Adrenal gland (tissue), 12 donors: ENCODE measurements around the gene HYI. TPM values are rescaled to one million over a fixed set of nuclear protein-coding genes. Genes with fewer than 3 reads are reported as not detected.

Experiments used
- DNase-seq, 7 donors: peaks; one replicate each; pipeline ENCODE4 v3.0.0-alpha.2; 2019 to 2020
- H3K27ac ChIP-seq, 5 donors: fragments of 200-600 bp; sonication (generic) in 4 of 5; 1 replicate in 3 of 5; 2 replicates in 2 of 5; pipeline versions ENCODE4 v1.5.1 to v1.8.0; 2016 to 2020; ENCODE audit warnings: mild to moderate bottlenecking in 1 of 5
- H3K27me3 ChIP-seq: fragments of 200-600 bp; 2 replicates; pipeline ENCODE4 v1.8.0; 2021
- H3K36me3 ChIP-seq, 2 donors: fragments of 200-600 bp; replicated peaks in 1 of 2; 1 replicate in 1 of 2; 2 replicates in 1 of 2; pipeline versions ENCODE4 v1.5.1 to v1.8.0; 2018 to 2022
- H3K4me1 ChIP-seq, 2 donors: fragments of 200-600 bp; replicated peaks in 1 of 2; 1 replicate in 1 of 2; 2 replicates in 1 of 2; pipeline versions ENCODE4 v1.5.1 to v1.8.0; 2018 to 2021
- H3K4me3 ChIP-seq, 4 donors: fragments of 200-600 bp; sonication (generic) in 3 of 4; one replicate each; pipeline ENCODE4 v1.5.1; 2016 to 2018
- H3K9me3 ChIP-seq, 3 donors: fragments of 200-600 bp; sonication (generic) in 1 of 3; replicated peaks in 1 of 3; 1 replicate in 2 of 3; 2 replicates in 1 of 3; pipeline versions ENCODE4 v1.5.1 to v1.8.0; 2016 to 2021
- POLR2A ChIP-seq, 2 donors: fragments of 450-650 bp; IDR thresholded peaks; one replicate each; pipeline ENCODE4 v1.6.1; 2017; ENCODE audit warnings: antibody characterized with exemption in 2 of 2, mild to moderate bottlenecking in 2 of 2, moderate library complexity in 1 of 2
- WGBS, 4 donors: extraction: QIAGEN DNeasy Blood & Tissue Kit in 2 of 4; methylation state at CpG; one replicate each; pipeline versions ENCODE4 v1.1.5 to v1.1.7; 2013 to 2017; 5-methylcytosine and 5-hydroxymethylcytosine counted together
- intact Hi-C, 2 donors: fragments of 100-400 bp; cut with DNase I; formaldehyde crosslinking; loops; one replicate each; pipeline versions ENCODE4 v1.14.1 to v1.15.0; 2022 to 2023
- polyA plus RNA-seq, 3 donors: library from polyadenylated mRNA; stranded (reverse); fragments of 200-250 nt in 2 of 3; fragments of 350-450 nt in 1 of 3; fragmentation: Illumina TruSeq in 1 of 3; extraction: RNeasy Lipid Tissue Mini Kit (QIAGEN cat#74804) in 1 of 3; gene quantifications; one replicate each; pipeline ENCODE4 v1.2.3, GENCODE V29; 2013 to 2014
- total RNA-seq, 9 donors: library from RNA; depleted of rRNA in 4 of 9; stranded (reverse); fragments of >200 nt in 4 of 9; fragments of 120-200 nt in 1 of 9; fragmentation: NEBNext Ultra II Directional in 1 of 9; extraction: Animal tissue kit (Norgen Biotek cat#: 25700) in 1 of 9; gene quantifications; one replicate each; pipeline versions ENCODE4 v1.1.0 to v1.2.4, GENCODE V29; 2013 to 2023
- TF ChIP-seq, protein P1 (sequence below), 6 experiments: fragments of 450-650 bp in 4 of 6; fragments of 200-600 bp in 2 of 6; sonication (generic) in 1 of 6; IDR thresholded peaks; 1 replicate in 5 of 6; 2 replicates in 1 of 6; pipeline versions ENCODE4 v1.5.1 to v1.8.0; 2016 to 2021; ENCODE audit warnings: antibody characterized with exemption in 6 of 6, mild to moderate bottlenecking in 2 of 6, moderate library complexity in 1 of 6
- donor health status: healthy with polysubstance abuse.
- donor health status: Bipolar disorder and iron deficiency.
- donor health status: DM: yes; HTN: yes; CAD: no.
- donor health status: DM: no; HTN: no; CAD: no.
- donor health status: DM: no; HTN: no; CAD: no.
- donor health status: DM: yes; HTN: yes; CAD: no.

The HYI gene
- total and polyA plus RNA-seq, 12 donors: 24.7 to 209 (median 51.9) TPM

DNA sequence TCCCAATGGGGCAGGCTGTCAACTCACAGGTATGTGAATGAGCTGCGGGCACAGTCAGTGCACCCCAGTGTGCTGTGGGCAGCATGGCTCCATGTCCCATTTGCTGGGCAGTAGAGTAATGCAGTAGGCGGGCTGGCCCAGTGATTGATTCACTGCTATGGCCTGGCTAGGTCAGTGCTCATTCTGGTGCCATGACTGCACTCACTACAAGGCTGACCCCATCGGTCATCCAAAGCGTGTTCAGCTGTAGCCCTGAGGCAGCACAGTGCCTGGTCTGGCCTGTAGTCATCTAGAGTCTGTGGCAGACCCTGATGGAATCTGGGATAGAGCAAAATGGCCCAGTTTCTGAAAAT, 7.4 kb downstream of the HYI start:
- Histone ChIP-seq H3K27ac (no peak overlapping the region), H3K27me3 (no peaks in the 10 kb centered on the region), H3K4me3 (no peak overlapping the region), H3K36me3 (peaks cover 0 to 82% of the 10 kb centered on the region in 2 donors), H3K9me3 (no peaks in the 10 kb centered on the region), H3K4me1 (peaks cover 0 to 6% of the 10 kb centered on the region in 2 donors)
- 85 to 97% (median 91%) methylated on average over 2 to 4 of the region's 4 CpGs for WGBS, 4 donors
- TF ChIP-seq, protein P1, sequence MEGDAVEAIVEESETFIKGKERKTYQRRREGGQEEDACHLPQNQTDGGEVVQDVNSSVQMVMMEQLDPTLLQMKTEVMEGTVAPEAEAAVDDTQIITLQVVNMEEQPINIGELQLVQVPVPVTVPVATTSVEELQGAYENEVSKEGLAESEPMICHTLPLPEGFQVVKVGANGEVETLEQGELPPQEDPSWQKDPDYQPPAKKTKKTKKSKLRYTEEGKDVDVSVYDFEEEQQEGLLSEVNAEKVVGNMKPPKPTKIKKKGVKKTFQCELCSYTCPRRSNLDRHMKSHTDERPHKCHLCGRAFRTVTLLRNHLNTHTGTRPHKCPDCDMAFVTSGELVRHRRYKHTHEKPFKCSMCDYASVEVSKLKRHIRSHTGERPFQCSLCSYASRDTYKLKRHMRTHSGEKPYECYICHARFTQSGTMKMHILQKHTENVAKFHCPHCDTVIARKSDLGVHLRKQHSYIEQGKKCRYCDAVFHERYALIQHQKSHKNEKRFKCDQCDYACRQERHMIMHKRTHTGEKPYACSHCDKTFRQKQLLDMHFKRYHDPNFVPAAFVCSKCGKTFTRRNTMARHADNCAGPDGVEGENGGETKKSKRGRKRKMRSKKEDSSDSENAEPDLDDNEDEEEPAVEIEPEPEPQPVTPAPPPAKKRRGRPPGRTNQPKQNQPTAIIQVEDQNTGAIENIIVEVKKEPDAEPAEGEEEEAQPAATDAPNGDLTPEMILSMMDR (IDR thresholded peaks at IDR 0.05): no peak
- no peak for TF ChIP-seq POLR2A (IDR thresholded peaks at IDR 0.05)
- intact Hi-C loops: no loop called here
- DNase-seq: peak in 2 of 7 donors; percentile 10 to 22

DNA sequence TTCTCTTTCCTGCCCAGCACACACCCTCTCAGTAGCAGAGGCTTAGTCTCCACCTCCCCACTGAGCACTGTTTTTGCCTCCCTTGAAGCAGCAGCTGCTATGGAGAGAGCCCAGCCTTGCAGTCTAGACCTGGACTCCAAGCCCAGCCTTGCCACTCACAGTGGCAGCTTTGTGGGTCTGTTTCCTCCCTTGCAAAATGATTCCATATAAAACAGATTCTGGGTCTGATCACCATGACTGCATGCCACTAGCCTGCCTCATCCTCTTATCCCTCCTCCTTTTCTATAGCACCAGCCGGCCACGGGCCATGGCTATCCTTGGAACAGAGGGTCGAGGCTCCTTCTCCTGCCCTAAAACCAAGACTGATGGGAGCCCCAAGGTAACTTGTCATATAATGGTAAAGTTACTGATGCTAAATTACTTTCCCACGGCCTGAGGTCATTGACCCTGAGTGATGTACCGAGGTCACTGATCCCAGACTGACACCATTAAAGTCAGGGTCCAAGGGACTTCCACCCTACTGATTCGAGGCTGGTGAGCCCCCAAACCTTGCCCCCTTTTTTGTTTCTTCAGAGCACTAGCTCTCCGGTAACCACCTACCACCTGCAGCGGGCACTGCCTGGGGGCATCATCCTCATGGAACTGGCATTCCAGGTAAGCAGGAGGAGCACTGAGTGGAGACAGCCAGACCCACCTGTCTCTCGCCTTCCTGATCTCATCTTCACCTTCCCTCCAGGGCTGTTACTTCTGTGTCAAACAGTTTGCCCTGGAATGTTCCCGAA, 7.9 kb downstream of the HYI start:
- TF ChIP-seq POLR2A (IDR thresholded peaks at IDR 0.05): no peak
- TF ChIP-seq, protein P1 (IDR thresholded peaks at IDR 0.05): no peak
- Histone ChIP-seq H3K27ac (no peak overlapping the region), H3K36me3 (peaks cover 0 to 80% of the 10 kb centered on the region in 2 donors), H3K4me1 (peaks cover 0 to 6% of the 10 kb centered on the region in 2 donors), H3K27me3 (no peaks in the 10 kb centered on the region), H3K4me3 (no peak overlapping the region), H3K9me3 (no peaks in the 10 kb centered on the region)
- WGBS, 4 donors: 72 to 82% (median 78%) methylated on average over 10 of the region's 10 CpGs
- peak in 3 of 7 donors; percentile 9 to 51 (median 20) for DNase-seq
- intact Hi-C loops: no loop called here

DNA sequence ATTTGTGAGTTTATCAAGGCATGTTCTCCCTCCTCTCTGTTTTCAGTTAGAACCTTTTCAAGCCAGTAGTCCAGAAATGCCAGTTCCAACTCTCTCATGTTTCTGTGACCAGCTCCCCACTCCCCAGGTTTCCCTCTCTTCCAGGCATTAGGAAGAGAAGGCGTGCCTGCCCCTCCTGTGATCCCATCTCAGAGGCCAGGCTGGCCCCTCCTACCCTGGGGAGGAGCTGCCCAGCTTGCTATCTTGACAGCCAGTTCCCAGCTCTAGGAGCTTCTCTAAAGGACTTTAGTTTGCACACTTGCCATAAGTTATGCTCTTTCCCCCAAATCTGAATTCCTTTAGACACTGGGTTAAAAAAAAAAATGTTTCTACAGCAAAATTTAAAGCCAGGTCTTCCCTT, 8.9 kb downstream of the HYI start:
- no peak overlapping the region for H3K4me3 ChIP-seq
- intact Hi-C loops: no loop called here
- no peak overlapping the region for H3K27ac ChIP-seq
- H3K9me3 ChIP-seq: no peaks in the 10 kb centered on the region
- H3K27me3 ChIP-seq: no peaks in the 10 kb centered on the region
- DNase-seq: peak in 4 of 7 donors; percentile 19 to 54 (median 46)
- peaks cover 0 to 80% of the 10 kb centered on the region in 2 donors for H3K36me3 ChIP-seq
- peaks cover 0 to 6% of the 10 kb centered on the region in 2 donors for H3K4me1 ChIP-seq
- TF ChIP-seq, protein P1 (IDR thresholded peaks at IDR 0.05): no peak
- TF ChIP-seq POLR2A (IDR thresholded peaks at IDR 0.05): no peak
- WGBS, 4 donors: 47 to 77% (median 64%) methylated on average over 1 of the region's 1 CpG

DNA sequence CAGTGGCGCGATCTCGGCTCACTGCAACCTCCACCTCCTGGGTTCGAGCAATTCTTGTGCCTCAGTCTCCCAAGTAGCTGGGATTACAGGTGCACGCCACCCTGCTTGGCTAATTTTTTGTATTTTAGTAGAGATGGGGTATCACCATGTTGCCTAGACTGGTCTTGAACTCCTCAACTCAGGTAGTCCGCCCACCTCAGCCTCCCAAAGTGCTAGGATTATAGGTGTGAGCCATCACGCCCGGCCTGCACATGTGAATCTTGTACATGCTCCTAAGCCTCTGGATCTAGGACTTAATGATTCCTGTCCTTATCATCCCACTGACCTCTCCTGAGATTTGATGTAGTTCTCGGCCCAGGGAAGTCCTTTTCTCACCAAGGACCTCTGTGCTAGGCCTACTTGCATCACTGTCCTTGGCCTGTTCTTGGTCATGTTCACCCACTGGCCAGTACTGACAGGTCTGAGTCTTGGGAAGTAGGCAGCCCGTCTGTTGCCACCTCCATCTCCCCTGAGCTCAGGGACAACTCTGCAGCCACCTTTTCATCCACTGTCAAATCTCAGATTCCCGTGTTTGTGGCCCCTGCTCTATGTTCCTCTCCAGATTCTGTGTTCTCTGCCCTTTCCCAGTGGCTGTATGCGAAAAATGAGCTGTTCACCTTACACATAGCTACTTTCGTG, 9.4 kb downstream of the HYI start:
- H3K27me3 ChIP-seq: no peaks in the 10 kb centered on the region
- no peak overlapping the region for H3K4me3 ChIP-seq
- no peak overlapping the region for H3K27ac ChIP-seq
- H3K36me3 ChIP-seq: peaks cover 0 to 82% of the 10 kb centered on the region in 2 donors
- peaks cover 0 to 6% of the 10 kb centered on the region in 2 donors for H3K4me1 ChIP-seq
- no peak for TF ChIP-seq POLR2A (IDR thresholded peaks at IDR 0.05)
- TF ChIP-seq, protein P1 (IDR thresholded peaks at IDR 0.05): no peak
- DNase-seq: peak in 3 of 7 donors; percentile 12 to 49 (median 20)
- WGBS, 4 donors: 88 to 92% (median 90%) methylated on average over 12 to 13 of the region's 13 CpGs
- intact Hi-C loops: no loop called here
- H3K9me3 ChIP-seq: no peaks in the 10 kb centered on the region
